WTC11 (cell line): Measurements from ENCODE around the gene ACOT6. TPM values are rescaled to one million over a fixed set of nuclear protein-coding genes. Genes with fewer than 3 reads are reported as not detected.
"Not testable (repeated sequence)": the region's sequence is repeated elsewhere in the genome, so short reads cannot be mapped to it uniquely, and the experiment has no call there.

Source experiments
- ATAC-seq: fragments of 200-7000 bp; cut with Tn5 transposase; 2 replicates; pipeline ENCODE4 v1.10.0; 2021; ENCODE audit warnings: mild to moderate bottlenecking, moderate library complexity
- CTCF ChIA-PET: fragments of 300-600 bp; sonication (Branson Sonifier 250); formaldehyde crosslinking; loops from one replicate; lab custom pipeline; 2021; ENCODE audit warnings: antibody characterized with exemption; lab: Charles Lee
- POLR2A ChIA-PET: fragments of 350-600 bp; sonication (Branson Sonifier 250); formaldehyde crosslinking; loops from one replicate; lab custom pipeline; 2021; ENCODE audit warnings: antibody characterized with exemption; lab: Charles Lee
- DNase-seq: peaks from one replicate; pipeline ENCODE4 v3.0.0; 2021; ENCODE audit warnings: low spot score
- H3K27ac Mint-ChIP-seq: 2 replicates; pipeline ENCODE4 v1.8.0; 2021; ENCODE audit warnings: mixed read lengths
- H3K27me3 Mint-ChIP-seq: 2 replicates; pipeline ENCODE4 v1.8.0; 2021; ENCODE audit warnings: low read depth, mild to moderate bottlenecking, moderate library complexity, mixed read lengths
- H3K36me3 Mint-ChIP-seq: 2 replicates; pipeline ENCODE4 v1.8.0; 2021; ENCODE audit warnings: mixed read lengths
- H3K4me1 Mint-ChIP-seq: 2 replicates; pipeline ENCODE4 v1.8.0; 2022; ENCODE audit warnings: mixed read lengths
- H3K4me3 Mint-ChIP-seq: 2 replicates; pipeline ENCODE4 v1.8.0; 2021; ENCODE audit warnings: mild to moderate bottlenecking, moderate library complexity, mixed read lengths
- H3K9me3 Mint-ChIP-seq: 2 replicates; pipeline ENCODE4 v1.8.0; 2021; ENCODE audit warnings: mixed read lengths
- CREB1 ChIP-seq: sonication (generic); formaldehyde crosslinking; IDR thresholded peaks from 2 replicates; pipeline ENCODE4 v1.8.0; 2023; ENCODE audit warnings: mild to moderate bottlenecking, missing genetic modification reagents
- CREM ChIP-seq: sonication (generic); formaldehyde crosslinking; IDR thresholded peaks from 2 replicates; pipeline ENCODE4 v1.8.1; 2022; ENCODE audit warnings: mild to moderate bottlenecking, missing genetic modification reagents, moderate library complexity
- FOXJ3 ChIP-seq: sonication (generic); formaldehyde crosslinking; IDR thresholded peaks from 2 replicates; pipeline ENCODE4 v1.9.0; 2021; ENCODE audit warnings: missing genetic modification reagents, mild to moderate bottlenecking, borderline replicate concordance
- FOXK1 ChIP-seq: sonication (generic); formaldehyde crosslinking; IDR thresholded peaks from 2 replicates; pipeline ENCODE4 v1.8.0; 2022; ENCODE audit warnings: mild to moderate bottlenecking, moderate library complexity, missing genetic modification reagents
- FOXP1 ChIP-seq: sonication (generic); formaldehyde crosslinking; IDR thresholded peaks from 2 replicates; pipeline ENCODE4 v1.8.0; 2022; ENCODE audit warnings: missing genetic modification reagents, mild to moderate bottlenecking, moderate library complexity, borderline replicate concordance
- GABPB1 ChIP-seq: sonication (generic); formaldehyde crosslinking; IDR thresholded peaks from 2 replicates; pipeline ENCODE4 v1.8.1; 2023; ENCODE audit warnings: mild to moderate bottlenecking, missing genetic modification reagents
- MYBL2 ChIP-seq: sonication (generic); formaldehyde crosslinking; IDR thresholded peaks from 2 replicates; pipeline ENCODE4 v1.8.1; 2023; ENCODE audit warnings: mild to moderate bottlenecking, moderate library complexity, missing genetic modification reagents
- ZNF121 ChIP-seq: sonication (generic); formaldehyde crosslinking; IDR thresholded peaks from 2 replicates; pipeline ENCODE4 v1.8.0; 2023; ENCODE audit warnings: missing genetic modification reagents
- ZNF232 ChIP-seq: sonication (generic); formaldehyde crosslinking; IDR thresholded peaks from 2 replicates; pipeline ENCODE4 v1.8.0; 2022; ENCODE audit warnings: mild to moderate bottlenecking, missing genetic modification reagents
- total RNA-seq: library from RNA; stranded (reverse); gene quantifications from 3 replicates; pipeline ENCODE4 v1.2.3, GENCODE V29; 2021
- TF ChIP-seq, protein P1 (sequence below): fragments of 250-450 bp; sonication (Bioruptor Pico); IDR thresholded peaks from 2 replicates; pipeline ENCODE4 v1.9.0; 2021; ENCODE audit warnings: mild to moderate bottlenecking, borderline replicate concordance
- TF ChIP-seq, protein P2 (sequence below): sonication (generic); formaldehyde crosslinking; IDR thresholded peaks from 2 replicates; pipeline ENCODE4 v1.8.0; 2023; ENCODE audit warnings: mild to moderate bottlenecking, missing genetic modification reagents
- TF ChIP-seq, protein P3 (sequence below): fragments of 250-450 bp; sonication (Bioruptor Pico); IDR thresholded peaks from 2 replicates; pipeline ENCODE4 v1.9.0; 2021; ENCODE audit warnings: mild to moderate bottlenecking
- TF ChIP-seq, protein P4 (sequence below): sonication (generic); formaldehyde crosslinking; IDR thresholded peaks from 2 replicates; pipeline ENCODE4 v1.8.1; 2023; ENCODE audit warnings: mild to moderate bottlenecking, moderate library complexity, missing genetic modification reagents
- TF ChIP-seq, protein P5 (sequence below): sonication (generic); formaldehyde crosslinking; conservative IDR thresholded peaks from 2 replicates; pipeline ENCODE4 v1.8.1; 2022; ENCODE audit warnings: mild to moderate bottlenecking, missing genetic modification reagents
- TF ChIP-seq, protein P6 (sequence below): sonication (generic); formaldehyde crosslinking; IDR thresholded peaks from 2 replicates; pipeline ENCODE4 v1.8.1; 2023; ENCODE audit warnings: mild to moderate bottlenecking, missing genetic modification reagents
- TF ChIP-seq, protein P7 (sequence below): sonication (generic); formaldehyde crosslinking; IDR thresholded peaks from 2 replicates; pipeline ENCODE4 v1.8.0; 2023; ENCODE audit warnings: missing genetic modification reagents

Gene ACOT6
- total RNA-seq, 1 experiment from 2014 or later: 0.13 TPM

DNA sequence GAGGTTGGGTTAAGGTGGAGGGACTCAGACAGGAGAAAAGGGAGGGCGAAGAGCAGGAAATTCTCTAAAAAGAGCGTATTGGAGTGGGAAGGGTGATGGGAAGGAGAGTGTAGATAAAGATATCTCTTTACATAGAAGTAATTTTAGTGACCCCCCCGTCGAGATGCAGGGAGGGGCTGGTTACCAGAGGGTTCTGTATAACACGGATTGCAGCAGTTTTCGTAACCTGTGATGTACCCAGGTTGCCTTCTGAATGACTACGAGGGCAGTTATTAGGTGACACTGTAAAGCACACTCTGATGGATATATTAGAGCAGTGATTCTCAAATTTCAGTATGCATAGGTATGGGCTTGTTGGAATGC is 32.9 kb downstream of the ACOT6 start (continued):
- TF ChIP-seq, protein P1, sequence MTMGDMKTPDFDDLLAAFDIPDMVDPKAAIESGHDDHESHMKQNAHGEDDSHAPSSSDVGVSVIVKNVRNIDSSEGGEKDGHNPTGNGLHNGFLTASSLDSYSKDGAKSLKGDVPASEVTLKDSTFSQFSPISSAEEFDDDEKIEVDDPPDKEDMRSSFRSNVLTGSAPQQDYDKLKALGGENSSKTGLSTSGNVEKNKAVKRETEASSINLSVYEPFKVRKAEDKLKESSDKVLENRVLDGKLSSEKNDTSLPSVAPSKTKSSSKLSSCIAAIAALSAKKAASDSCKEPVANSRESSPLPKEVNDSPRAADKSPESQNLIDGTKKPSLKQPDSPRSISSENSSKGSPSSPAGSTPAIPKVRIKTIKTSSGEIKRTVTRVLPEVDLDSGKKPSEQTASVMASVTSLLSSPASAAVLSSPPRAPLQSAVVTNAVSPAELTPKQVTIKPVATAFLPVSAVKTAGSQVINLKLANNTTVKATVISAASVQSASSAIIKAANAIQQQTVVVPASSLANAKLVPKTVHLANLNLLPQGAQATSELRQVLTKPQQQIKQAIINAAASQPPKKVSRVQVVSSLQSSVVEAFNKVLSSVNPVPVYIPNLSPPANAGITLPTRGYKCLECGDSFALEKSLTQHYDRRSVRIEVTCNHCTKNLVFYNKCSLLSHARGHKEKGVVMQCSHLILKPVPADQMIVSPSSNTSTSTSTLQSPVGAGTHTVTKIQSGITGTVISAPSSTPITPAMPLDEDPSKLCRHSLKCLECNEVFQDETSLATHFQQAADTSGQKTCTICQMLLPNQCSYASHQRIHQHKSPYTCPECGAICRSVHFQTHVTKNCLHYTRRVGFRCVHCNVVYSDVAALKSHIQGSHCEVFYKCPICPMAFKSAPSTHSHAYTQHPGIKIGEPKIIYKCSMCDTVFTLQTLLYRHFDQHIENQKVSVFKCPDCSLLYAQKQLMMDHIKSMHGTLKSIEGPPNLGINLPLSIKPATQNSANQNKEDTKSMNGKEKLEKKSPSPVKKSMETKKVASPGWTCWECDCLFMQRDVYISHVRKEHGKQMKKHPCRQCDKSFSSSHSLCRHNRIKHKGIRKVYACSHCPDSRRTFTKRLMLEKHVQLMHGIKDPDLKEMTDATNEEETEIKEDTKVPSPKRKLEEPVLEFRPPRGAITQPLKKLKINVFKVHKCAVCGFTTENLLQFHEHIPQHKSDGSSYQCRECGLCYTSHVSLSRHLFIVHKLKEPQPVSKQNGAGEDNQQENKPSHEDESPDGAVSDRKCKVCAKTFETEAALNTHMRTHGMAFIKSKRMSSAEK (CRISPR knock-in tag): no peak
- TF ChIP-seq FOXK1 (CRISPR knock-in tag) (no peak), CREB1 (no peak), MYBL2 (CRISPR knock-in tag) (no peak), ZNF232 (CRISPR knock-in tag) (no peak), FOXJ3 (no peak)

DNA sequence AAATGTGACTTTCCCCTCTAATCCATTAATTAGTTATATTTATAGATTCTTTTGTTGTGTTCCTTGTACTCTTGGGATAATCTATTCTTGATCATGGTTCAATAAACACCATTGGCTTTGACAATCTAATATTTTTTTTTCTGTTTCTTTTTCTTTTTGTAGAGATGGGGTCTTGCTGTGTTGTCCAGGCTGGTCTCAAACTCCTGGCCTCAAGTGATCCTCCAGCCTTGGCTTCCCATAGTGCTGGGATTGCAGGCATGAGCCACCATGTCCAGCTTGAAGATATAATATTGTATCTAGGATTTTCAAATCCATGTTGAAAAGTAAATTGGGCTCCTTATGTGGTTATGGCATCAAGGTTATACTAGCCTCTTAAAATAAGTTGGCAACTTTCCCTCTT is 38.7 kb downstream of the ACOT6 start:
- H3K4me1 Mint-ChIP-seq: no peaks in the 10 kb centered on the region
- CTCF ChIA-PET: interaction anchor here (1.2 kb wide), 1 partner anchor 12 kb away, joined by 3 read pairs; no protein-coding TSS in a partner anchor
- no peaks in the 10 kb centered on the region for H3K27me3 Mint-ChIP-seq
- POLR2A ChIA-PET: no interaction called here
- no peak overlapping the region for H3K27ac Mint-ChIP-seq
- no peak for ATAC-seq
- peaks cover 14% of the 10 kb centered on the region for H3K36me3 Mint-ChIP-seq
- H3K9me3 Mint-ChIP-seq: peaks cover 7% of the 10 kb centered on the region
- no peak for DNase-seq
- no peak overlapping the region for H3K4me3 Mint-ChIP-seq
- TF ChIP-seq ZNF121 (0 out of 2 replicates have a peak, but pooled peaks have one; percentile 42), GABPB1 (CRISPR knock-in tag) (no peak)

DNA sequence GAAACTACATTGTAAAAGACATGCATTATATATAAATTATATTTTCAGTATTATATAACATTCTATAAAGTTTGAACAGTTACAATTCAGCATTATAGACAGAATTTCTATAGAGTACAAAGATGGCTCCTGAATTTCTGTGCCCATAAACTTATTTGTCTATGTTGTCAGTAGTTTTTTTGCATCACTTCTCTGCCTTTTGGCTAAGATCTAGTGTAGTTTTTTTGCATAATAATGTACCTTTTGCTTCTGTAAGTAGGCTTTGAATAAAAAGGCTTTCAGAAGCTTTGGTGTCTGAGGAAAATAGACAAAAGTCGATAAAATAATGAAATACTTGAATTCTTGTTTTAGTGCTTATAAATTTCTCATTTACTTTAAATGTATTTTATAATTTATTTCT is 43.5 kb downstream of the ACOT6 start:
- ChIA-PET POLR2A (interaction anchor here (0.7 kb wide), 1 partner anchor 11 kb away, joined by 5 read pairs; no protein-coding TSS in a partner anchor), CTCF (no interaction called here)
- no peak overlapping the region for H3K4me3 Mint-ChIP-seq
- DNase-seq: no peak
- H3K36me3 Mint-ChIP-seq: peaks cover 14% of the 10 kb centered on the region
- TF ChIP-seq, protein P2, sequence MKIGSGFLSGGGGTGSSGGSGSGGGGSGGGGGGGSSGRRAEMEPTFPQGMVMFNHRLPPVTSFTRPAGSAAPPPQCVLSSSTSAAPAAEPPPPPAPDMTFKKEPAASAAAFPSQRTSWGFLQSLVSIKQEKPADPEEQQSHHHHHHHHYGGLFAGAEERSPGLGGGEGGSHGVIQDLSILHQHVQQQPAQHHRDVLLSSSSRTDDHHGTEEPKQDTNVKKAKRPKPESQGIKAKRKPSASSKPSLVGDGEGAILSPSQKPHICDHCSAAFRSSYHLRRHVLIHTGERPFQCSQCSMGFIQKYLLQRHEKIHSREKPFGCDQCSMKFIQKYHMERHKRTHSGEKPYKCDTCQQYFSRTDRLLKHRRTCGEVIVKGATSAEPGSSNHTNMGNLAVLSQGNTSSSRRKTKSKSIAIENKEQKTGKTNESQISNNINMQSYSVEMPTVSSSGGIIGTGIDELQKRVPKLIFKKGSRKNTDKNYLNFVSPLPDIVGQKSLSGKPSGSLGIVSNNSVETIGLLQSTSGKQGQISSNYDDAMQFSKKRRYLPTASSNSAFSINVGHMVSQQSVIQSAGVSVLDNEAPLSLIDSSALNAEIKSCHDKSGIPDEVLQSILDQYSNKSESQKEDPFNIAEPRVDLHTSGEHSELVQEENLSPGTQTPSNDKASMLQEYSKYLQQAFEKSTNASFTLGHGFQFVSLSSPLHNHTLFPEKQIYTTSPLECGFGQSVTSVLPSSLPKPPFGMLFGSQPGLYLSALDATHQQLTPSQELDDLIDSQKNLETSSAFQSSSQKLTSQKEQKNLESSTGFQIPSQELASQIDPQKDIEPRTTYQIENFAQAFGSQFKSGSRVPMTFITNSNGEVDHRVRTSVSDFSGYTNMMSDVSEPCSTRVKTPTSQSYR (CRISPR knock-in tag): no peak
- no peak for TF ChIP-seq CREM
- TF ChIP-seq, protein P3, sequence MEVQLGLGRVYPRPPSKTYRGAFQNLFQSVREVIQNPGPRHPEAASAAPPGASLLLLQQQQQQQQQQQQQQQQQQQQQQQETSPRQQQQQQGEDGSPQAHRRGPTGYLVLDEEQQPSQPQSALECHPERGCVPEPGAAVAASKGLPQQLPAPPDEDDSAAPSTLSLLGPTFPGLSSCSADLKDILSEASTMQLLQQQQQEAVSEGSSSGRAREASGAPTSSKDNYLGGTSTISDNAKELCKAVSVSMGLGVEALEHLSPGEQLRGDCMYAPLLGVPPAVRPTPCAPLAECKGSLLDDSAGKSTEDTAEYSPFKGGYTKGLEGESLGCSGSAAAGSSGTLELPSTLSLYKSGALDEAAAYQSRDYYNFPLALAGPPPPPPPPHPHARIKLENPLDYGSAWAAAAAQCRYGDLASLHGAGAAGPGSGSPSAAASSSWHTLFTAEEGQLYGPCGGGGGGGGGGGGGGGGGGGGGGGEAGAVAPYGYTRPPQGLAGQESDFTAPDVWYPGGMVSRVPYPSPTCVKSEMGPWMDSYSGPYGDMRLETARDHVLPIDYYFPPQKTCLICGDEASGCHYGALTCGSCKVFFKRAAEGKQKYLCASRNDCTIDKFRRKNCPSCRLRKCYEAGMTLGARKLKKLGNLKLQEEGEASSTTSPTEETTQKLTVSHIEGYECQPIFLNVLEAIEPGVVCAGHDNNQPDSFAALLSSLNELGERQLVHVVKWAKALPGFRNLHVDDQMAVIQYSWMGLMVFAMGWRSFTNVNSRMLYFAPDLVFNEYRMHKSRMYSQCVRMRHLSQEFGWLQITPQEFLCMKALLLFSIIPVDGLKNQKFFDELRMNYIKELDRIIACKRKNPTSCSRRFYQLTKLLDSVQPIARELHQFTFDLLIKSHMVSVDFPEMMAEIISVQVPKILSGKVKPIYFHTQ: no peak
- no peak for TF ChIP-seq FOXP1
- TF ChIP-seq, protein P4, sequence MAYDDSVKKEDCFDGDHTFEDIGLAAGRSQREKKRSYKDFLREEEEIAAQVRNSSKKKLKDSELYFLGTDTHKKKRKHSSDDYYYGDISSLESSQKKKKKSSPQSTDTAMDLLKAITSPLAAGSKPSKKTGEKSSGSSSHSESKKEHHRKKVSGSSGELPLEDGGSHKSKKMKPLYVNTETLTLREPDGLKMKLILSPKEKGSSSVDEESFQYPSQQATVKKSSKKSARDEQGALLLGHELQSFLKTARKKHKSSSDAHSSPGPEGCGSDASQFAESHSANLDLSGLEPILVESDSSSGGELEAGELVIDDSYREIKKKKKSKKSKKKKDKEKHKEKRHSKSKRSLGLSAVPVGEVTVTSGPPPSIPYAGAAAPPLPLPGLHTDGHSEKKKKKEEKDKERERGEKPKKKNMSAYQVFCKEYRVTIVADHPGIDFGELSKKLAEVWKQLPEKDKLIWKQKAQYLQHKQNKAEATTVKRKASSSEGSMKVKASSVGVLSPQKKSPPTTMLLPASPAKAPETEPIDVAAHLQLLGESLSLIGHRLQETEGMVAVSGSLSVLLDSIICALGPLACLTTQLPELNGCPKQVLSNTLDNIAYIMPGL: no peak
- TF ChIP-seq, protein P5, sequence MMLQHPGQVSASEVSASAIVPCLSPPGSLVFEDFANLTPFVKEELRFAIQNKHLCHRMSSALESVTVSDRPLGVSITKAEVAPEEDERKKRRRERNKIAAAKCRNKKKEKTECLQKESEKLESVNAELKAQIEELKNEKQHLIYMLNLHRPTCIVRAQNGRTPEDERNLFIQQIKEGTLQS (CRISPR knock-in tag): no peak
- TF ChIP-seq, protein P6, sequence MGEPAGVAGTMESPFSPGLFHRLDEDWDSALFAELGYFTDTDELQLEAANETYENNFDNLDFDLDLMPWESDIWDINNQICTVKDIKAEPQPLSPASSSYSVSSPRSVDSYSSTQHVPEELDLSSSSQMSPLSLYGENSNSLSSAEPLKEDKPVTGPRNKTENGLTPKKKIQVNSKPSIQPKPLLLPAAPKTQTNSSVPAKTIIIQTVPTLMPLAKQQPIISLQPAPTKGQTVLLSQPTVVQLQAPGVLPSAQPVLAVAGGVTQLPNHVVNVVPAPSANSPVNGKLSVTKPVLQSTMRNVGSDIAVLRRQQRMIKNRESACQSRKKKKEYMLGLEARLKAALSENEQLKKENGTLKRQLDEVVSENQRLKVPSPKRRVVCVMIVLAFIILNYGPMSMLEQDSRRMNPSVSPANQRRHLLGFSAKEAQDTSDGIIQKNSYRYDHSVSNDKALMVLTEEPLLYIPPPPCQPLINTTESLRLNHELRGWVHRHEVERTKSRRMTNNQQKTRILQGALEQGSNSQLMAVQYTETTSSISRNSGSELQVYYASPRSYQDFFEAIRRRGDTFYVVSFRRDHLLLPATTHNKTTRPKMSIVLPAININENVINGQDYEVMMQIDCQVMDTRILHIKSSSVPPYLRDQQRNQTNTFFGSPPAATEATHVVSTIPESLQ (CRISPR knock-in tag): no peak
- TF ChIP-seq, protein P7, sequence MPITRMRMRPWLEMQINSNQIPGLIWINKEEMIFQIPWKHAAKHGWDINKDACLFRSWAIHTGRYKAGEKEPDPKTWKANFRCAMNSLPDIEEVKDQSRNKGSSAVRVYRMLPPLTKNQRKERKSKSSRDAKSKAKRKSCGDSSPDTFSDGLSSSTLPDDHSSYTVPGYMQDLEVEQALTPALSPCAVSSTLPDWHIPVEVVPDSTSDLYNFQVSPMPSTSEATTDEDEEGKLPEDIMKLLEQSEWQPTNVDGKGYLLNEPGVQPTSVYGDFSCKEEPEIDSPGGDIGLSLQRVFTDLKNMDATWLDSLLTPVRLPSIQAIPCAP: no peak
- TF ChIP-seq MYBL2 (CRISPR knock-in tag): no peak
- H3K27ac Mint-ChIP-seq: no peak overlapping the region
- H3K27me3 Mint-ChIP-seq: no peaks in the 10 kb centered on the region
- ATAC-seq: no peak
- peaks cover 7% of the 10 kb centered on the region for H3K9me3 Mint-ChIP-seq
- H3K4me1 Mint-ChIP-seq: no peaks in the 10 kb centered on the region

DNA sequence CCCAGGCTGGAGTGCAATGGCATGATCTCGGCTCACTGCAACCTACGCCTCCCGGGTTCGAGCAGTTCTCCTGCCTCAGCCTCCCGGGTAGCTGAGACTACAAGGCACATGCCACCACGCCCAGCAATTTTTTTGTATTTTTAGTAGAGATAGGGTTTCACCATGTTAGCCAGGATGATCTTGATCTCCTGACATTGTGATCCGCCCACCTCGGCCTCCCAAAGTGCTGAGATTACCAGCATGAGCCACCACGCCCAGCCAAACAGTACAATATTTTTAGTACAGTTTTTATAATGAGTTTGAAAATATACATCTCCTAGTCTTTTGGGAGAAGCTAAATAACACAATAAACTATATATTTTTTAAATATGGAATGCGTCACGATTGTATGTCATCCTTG is 46.9 kb downstream of the ACOT6 start:
- H3K27me3 Mint-ChIP-seq, ATAC-seq, DNase-seq, H3K27ac Mint-ChIP-seq, POLR2A ChIA-PET, H3K4me1 Mint-ChIP-seq, CTCF ChIA-PET, H3K9me3 Mint-ChIP-seq, H3K4me3 Mint-ChIP-seq, H3K36me3 Mint-ChIP-seq: not testable (repeated sequence)
